OCI-LY3 (cell line): ENCODE data around the gene RABL6.

Experiments used
- H2AFZ ChIP-seq: fragments of 200-600, 300-600 bp; shearing (Covaris generic); 2 replicates; pipeline ENCODE4 v1.6.0; 2014; ENCODE audit warnings: antibody characterized with exemption, low read depth, low read length
- H3K27ac ChIP-seq: fragments of 200-600, 300-600 bp; sonication (generic); 2 replicates; pipeline ENCODE4 v1.5.1; 2014; ENCODE audit warnings: mild to moderate bottlenecking, low read length, moderate library complexity, mixed read lengths
- H3K27me3 ChIP-seq: fragments of 200-600, 300-600 bp; sonication (generic); 2 replicates; pipeline ENCODE4 v1.6.1; 2014; ENCODE audit warnings: low read depth, low read length, mixed read lengths
- H3K36me3 ChIP-seq: fragments of 200-600, 300-600 bp; sonication (generic); replicated peaks from 2 replicates; pipeline ENCODE3; 2014; ENCODE audit warnings: low read depth, low read length, mixed read lengths
- H3K4me1 ChIP-seq: fragments of 300-600, 200-600 bp; sonication (generic); 2 replicates; pipeline ENCODE4 v1.6.1; 2014; ENCODE audit warnings: low read length, mixed read lengths
- H3K4me2 ChIP-seq: fragments of 200-600, 300-600 bp; sonication (generic); 2 replicates; pipeline ENCODE4 v1.6.1; 2014; ENCODE audit warnings: low read length, mixed read lengths
- H3K4me3 ChIP-seq: fragments of 300-600, 200-600 bp; sonication (generic); 2 replicates; pipeline ENCODE4 v1.5.1; 2014; ENCODE audit warnings: antibody characterized with exemption, mild to moderate bottlenecking, low read length, moderate library complexity
- H3K79me2 ChIP-seq: fragments of 300-600, 200-600 bp; shearing (Covaris generic); 2 replicates; pipeline ENCODE4 v1.6.1; 2014; ENCODE audit warnings: mild to moderate bottlenecking, low read length, mixed read lengths
- H3K9ac ChIP-seq: fragments of 300-600, 200-600 bp; shearing (Covaris generic); 2 replicates; pipeline ENCODE4 v1.6.0; 2014; ENCODE audit warnings: mild to moderate bottlenecking, low read length, moderate library complexity
- H3K9me3 ChIP-seq: fragments of 200-600, 300-600 bp; shearing (Covaris generic); 2 replicates; pipeline ENCODE4 v1.6.1; 2014; ENCODE audit warnings: low read length, mixed read lengths; ENCODE audit not compliant: insufficient read depth
- H4K20me1 ChIP-seq: fragments of 200-600, 300-600 bp; sonication (generic); 2 replicates; pipeline ENCODE4 v1.6.1; 2016; ENCODE audit warnings: low read length, mixed read lengths; ENCODE audit not compliant: insufficient read depth
- CTCF ChIP-seq: fragments of 200-600, 300-600 bp; sonication (generic); IDR thresholded peaks from 2 replicates; pipeline ENCODE4 v1.5.1; 2014; ENCODE audit warnings: antibody characterized with exemption, low read length, low read depth
- EZH2phosphoT487 ChIP-seq: fragments of 200-600 bp; shearing (Covaris generic); IDR thresholded peaks from 2 replicates; pipeline ENCODE4 v1.6.1; 2018; ENCODE audit warnings: antibody characterized with exemption, mixed run types, low read depth

Gene RABL6

GRCh38 chr9:136815422-136815782 is 7.7 kb downstream of the RABL6 start:
- H3K9me3 ChIP-seq, result no peaks in the 10 kb centered on the region
- no peak overlapping the region for H2AFZ ChIP-seq
- no peaks in the 10 kb centered on the region for H3K27me3 ChIP-seq
- H3K9ac ChIP-seq, result no peak overlapping the region
- no peak overlapping the region for H3K4me2 ChIP-seq
- peaks cover 85% of the 10 kb centered on the region for H3K79me2 ChIP-seq
- H3K4me3 ChIP-seq, result no peak overlapping the region
- H4K20me1 ChIP-seq, result peaks cover 7% of the 10 kb centered on the region; the same call in 1 of the 2 replicates
- 0 out of 2 replicates have a peak, but pooled peaks cover 4% of the 10 kb centered on the region for H3K4me1 ChIP-seq
- peaks cover 35% of the 10 kb centered on the region for H3K36me3 ChIP-seq
- TF ChIP-seq CTCF, result no peak
- no peak for TF ChIP-seq EZH2phosphoT487
- no peak overlapping the region for H3K27ac ChIP-seq

GRCh38 chr9:136820971-136821825 is 13.4 kb downstream of the RABL6 start:
- Histone ChIP-seq H4K20me1 (0 out of 2 replicates have a peak, but pooled peaks cover 5% of the 10 kb centered on the region), H3K79me2 (peaks cover 52% of the 10 kb centered on the region), H3K9me3 (no peaks in the 10 kb centered on the region), H2AFZ (no peak overlapping the region), H3K27me3 (no peaks in the 10 kb centered on the region), H3K9ac (no peak overlapping the region), H3K4me2 (no peak overlapping the region), H3K4me3 (no peak overlapping the region), H3K4me1 (no peaks in the 10 kb centered on the region), H3K27ac (no peak overlapping the region), H3K36me3 (peaks cover 21% of the 10 kb centered on the region)
- TF ChIP-seq CTCF (no peak), EZH2phosphoT487 (no peak)

- Histone ChIP-seq H3K9me3 (no peaks in the 10 kb centered on the region), H3K79me2 (peaks cover 49% of the 10 kb centered on the region), H3K27me3 (no peaks in the 10 kb centered on the region), H4K20me1 (0 out of 2 replicates have a peak, but pooled peaks cover 5% of the 10 kb centered on the region), H2AFZ (no peak overlapping the region), H3K4me2 (no peak overlapping the region), H3K36me3 (peaks cover 24% of the 10 kb centered on the region), H3K27ac (no peak overlapping the region), H3K4me3 (no peak overlapping the region), H3K4me1 (no peaks in the 10 kb centered on the region), H3K9ac (no peak overlapping the region)
- no peak for TF ChIP-seq CTCF
Measured at GRCh38 chr9:136821826-136822544, 14.2 kb downstream of the RABL6 start.
